Measurements from ENCODE around the gene FSTL4. TPM values are rescaled to one million over a fixed set of nuclear protein-coding genes. Genes with fewer than 3 reads are reported as not detected.

The FSTL4 gene
- total and polyA plus RNA-seq, 9 donors = 0.07 to 0.22 (median 0.15) TPM; not detected in 4

DNA sequence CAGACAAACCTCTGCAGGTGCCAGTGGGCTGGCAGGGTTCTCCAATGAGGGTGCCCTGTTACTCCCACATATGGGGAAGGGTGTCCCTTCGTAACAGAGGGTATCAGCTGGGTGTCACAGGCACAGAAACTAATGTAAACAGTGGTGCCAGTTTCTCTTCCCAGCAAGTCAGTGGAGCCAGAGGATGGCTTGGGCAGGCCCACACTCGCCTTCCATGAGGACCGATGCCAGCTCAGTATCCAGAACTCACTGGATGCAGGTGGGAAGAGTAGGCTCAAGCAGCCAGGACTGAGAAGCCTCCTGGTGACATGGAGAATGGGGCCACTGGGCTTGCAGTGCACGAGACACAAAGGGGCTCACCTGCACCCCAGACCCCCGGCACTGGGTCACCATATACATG is 30.4 kb downstream of the FSTL4 start:
- TF ChIP-seq POLR2A (IDR thresholded peaks at IDR 0.05) (no peak), CTCF (IDR thresholded peaks at IDR 0.05) (no peak), EP300 (IDR thresholded peaks at IDR 0.05) (no peak)
- 75 to 78% (median 78%) methylated on average over 3 to 5 of the region's 5 CpGs for WGBS, 3 donors

DNA sequence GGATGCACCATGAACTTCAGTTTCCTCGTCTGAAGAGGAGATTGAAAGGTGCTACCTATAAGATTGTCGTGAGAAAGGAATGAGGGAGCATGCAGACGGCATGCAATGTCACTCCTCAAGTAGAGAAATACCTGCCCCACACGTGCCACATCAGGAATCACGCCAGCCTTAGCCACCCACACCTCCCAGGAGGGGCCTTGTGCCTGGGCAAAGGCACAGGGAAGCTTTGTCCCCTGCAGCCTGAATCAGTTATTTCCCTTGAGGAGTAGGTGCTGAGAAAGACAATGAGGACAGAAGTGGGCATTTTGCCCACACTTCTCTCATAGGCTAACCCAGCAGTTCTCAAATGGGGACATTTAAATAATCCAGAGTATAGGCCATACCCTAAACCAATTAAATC is 31.0 kb downstream of the FSTL4 start:
- no peak for DNase-seq
- H3K27ac ChIP-seq = no peak overlapping the region
- H3K4me3 ChIP-seq = no peak overlapping the region
- no peaks in the 10 kb centered on the region for H3K4me1 ChIP-seq (ENCODE audit: insufficient read depth)
- H3K9me3 ChIP-seq = no peaks in the 10 kb centered on the region
- no peaks in the 10 kb centered on the region for H3K27me3 ChIP-seq
- TF ChIP-seq POLR2A (IDR thresholded peaks at IDR 0.05) (no peak), EP300 (IDR thresholded peaks at IDR 0.05) (no peak), CTCF (IDR thresholded peaks at IDR 0.05) (no peak)
- intact Hi-C loops (cut with DNase I) = no loop called here
- H3K36me3 ChIP-seq = no peaks in the 10 kb centered on the region
- 67 to 82% (median 78%) methylated on average over 5 of the region's 5 CpGs for WGBS, 3 donors

More for the DNA sequence above, 30.4 kb downstream of the FSTL4 start:
- no peak for DNase-seq
- H3K27ac ChIP-seq = no peak overlapping the region
- no peaks in the 10 kb centered on the region for H3K4me1 ChIP-seq (ENCODE audit: insufficient read depth)
- no peaks in the 10 kb centered on the region for H3K9me3 ChIP-seq
- H3K36me3 ChIP-seq = no peaks in the 10 kb centered on the region
- no peak overlapping the region for H3K4me3 ChIP-seq
- H3K27me3 ChIP-seq = no peaks in the 10 kb centered on the region
- intact Hi-C loops (cut with DNase I) = no loop called here

DNA sequence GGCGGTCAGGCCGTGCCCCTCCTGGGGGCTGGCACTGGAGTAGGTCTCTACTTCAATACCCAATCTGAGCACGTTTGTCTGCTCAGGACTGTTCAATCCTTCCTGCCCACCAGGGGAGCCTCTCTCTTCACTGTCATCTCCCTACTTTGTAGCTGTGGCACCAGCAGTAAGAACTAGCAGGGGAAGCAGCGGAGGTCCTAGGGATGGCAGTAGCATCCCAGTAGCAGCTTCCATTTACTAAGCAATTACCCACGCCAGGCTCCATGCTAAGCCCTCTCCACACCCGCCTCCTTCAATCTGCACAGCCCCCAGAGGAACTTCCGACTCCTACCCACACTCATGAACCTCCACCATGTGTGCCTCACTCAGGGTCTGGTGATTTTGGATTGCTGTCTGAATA is 31.7 kb downstream of the FSTL4 start:
- no peak for DNase-seq
- Histone ChIP-seq H3K9me3 (no peaks in the 10 kb centered on the region), H3K27ac (no peak overlapping the region), H3K4me3 (no peak overlapping the region), H3K4me1 (ENCODE audit: insufficient read depth) (no peaks in the 10 kb centered on the region), H3K36me3 (no peaks in the 10 kb centered on the region), H3K27me3 (no peaks in the 10 kb centered on the region)
- no peak for TF ChIP-seq POLR2A (IDR thresholded peaks at IDR 0.05)
- TF ChIP-seq EP300 (IDR thresholded peaks at IDR 0.05) = no peak
- no peak for TF ChIP-seq CTCF (IDR thresholded peaks at IDR 0.05)
- intact Hi-C loops (cut with DNase I) = no loop called here
- WGBS, 3 donors = 74 to 77% (median 75%) methylated on average over 7 of the region's 7 CpGs

DNA sequence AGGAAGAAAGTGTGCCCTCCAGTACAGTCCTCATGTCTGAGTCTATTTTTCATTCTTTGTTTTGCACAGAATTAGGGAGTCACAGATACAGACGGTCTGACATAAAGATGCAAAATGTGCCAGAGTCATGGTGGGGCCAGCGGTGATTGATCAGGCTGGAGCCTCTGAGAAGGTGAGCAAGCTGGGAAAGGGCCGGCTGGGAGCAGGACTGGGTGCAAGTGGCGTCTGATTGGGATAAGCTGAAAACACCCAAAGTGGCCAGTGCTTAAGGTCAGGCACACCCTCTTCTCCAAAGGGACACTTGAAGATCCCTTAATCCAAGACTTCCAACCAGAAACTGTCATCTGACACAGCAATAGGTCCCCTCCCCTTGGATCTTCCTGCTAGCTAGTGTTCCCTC is 32.6 kb downstream of the FSTL4 start:
- no peaks in the 10 kb centered on the region for H3K4me1 ChIP-seq (ENCODE audit: insufficient read depth)
- no peaks in the 10 kb centered on the region for H3K27me3 ChIP-seq
- H3K27ac ChIP-seq = no peak overlapping the region
- H3K4me3 ChIP-seq = no peak overlapping the region
- DNase-seq = no peak
- no peaks in the 10 kb centered on the region for H3K9me3 ChIP-seq
- H3K36me3 ChIP-seq = no peaks in the 10 kb centered on the region
- TF ChIP-seq CTCF (IDR thresholded peaks at IDR 0.05) (no peak), EP300 (IDR thresholded peaks at IDR 0.05) (no peak), POLR2A (IDR thresholded peaks at IDR 0.05) (no peak)
- intact Hi-C loops (cut with DNase I) = no loop called here
- WGBS, 3 donors = 58 to 68% (median 61%) methylated on average over 4 of the region's 4 CpGs

DNA sequence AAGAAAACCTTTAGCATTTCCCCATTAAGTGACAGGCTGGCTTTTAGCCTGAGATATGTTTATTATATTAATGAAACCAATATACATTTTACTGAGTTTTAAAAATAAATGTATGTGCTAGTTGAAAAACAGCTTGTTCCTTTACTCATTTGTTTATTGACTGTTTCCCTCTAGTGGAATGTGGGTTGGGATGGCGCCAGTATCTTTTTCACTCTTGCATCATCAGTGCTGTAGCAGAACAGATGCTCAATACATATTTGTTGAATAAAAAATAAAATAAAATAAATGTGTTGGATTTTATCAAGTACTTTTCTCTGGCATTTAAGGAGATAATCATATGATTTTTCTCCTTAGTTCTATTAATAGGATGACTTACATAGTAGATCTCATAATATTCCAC is 43.0 kb downstream of the FSTL4 start:
- intact Hi-C loops (cut with DNase I) = no loop called here
- WGBS, 3 donors = 16 to 46% (median 24%) methylated on average over 1 of the region's 1 CpG
- Histone ChIP-seq H3K27ac (no peak overlapping the region), H3K36me3 (no peaks in the 10 kb centered on the region), H3K4me1 (ENCODE audit: insufficient read depth) (no peaks in the 10 kb centered on the region), H3K4me3 (no peak overlapping the region), H3K27me3 (no peaks in the 10 kb centered on the region), H3K9me3 (no peaks in the 10 kb centered on the region)
- no peak for TF ChIP-seq CTCF (IDR thresholded peaks at IDR 0.05)
- no peak for TF ChIP-seq EP300 (IDR thresholded peaks at IDR 0.05)
- no peak for TF ChIP-seq POLR2A (IDR thresholded peaks at IDR 0.05)
- no peak for DNase-seq

Measured in ovary (tissue), 9 donors.